GM04503 (cell line): Measurements from ENCODE around the gene SIGLEC9.
"Not testable (repeated sequence)": the region's sequence is repeated elsewhere in the genome, so short reads cannot be mapped to it uniquely, and the experiment has no call there.

Experiments
- DNase-seq: peaks from one replicate; pipeline ENCODE4 v3.0.0-alpha.2; 2012; ENCODE audit warnings: low read depth

Gene SIGLEC9

GRCh38 chr19:51123802-51124201, 904 bp upstream of the SIGLEC9 start:
- no peak for DNase-seq

GRCh38 chr19:51124216-51124615, 490 bp upstream of the SIGLEC9 start:
- DNase-seq = no peak

- DNase-seq = no peak
Observed at GRCh38 chr19:51125421-51126075, 842 bp downstream of the SIGLEC9 start.

GRCh38 chr19:51127032-51127431, 2.3 kb downstream of the SIGLEC9 start:
- DNase-seq = no peak

- no peak for DNase-seq
Observed at GRCh38 chr19:51127755-51128154, 3.0 kb downstream of the SIGLEC9 start.

GRCh38 chr19:51128227-51128626, 3.5 kb downstream of the SIGLEC9 start:
- DNase-seq = no peak

GRCh38 chr19:51129716-51130115, 5.0 kb downstream of the SIGLEC9 start:
- DNase-seq = no peak

GRCh38 chr19:51131780-51132680, 7.3 kb downstream of the SIGLEC9 start:
- DNase-seq = peak; percentile 3

- no peak for DNase-seq
Observed at GRCh38 chr19:51135004-51135403, 10.3 kb downstream of the SIGLEC9 start.

GRCh38 chr19:51135986-51136762, 11.5 kb downstream of the SIGLEC9 start:
- no peak for DNase-seq

GRCh38 chr19:51136851-51137551, 12.3 kb downstream of the SIGLEC9 start:
- no peak for DNase-seq

- DNase-seq = no peak
Observed at GRCh38 chr19:51137792-51138425, 13.2 kb downstream of the SIGLEC9 start.

GRCh38 chr19:51138549-51138979, 13.9 kb downstream of the SIGLEC9 start:
- no peak for DNase-seq

- DNase-seq = no peak
Observed at GRCh38 chr19:51139299-51140014, 14.8 kb downstream of the SIGLEC9 start.

- no peak for DNase-seq
Observed at GRCh38 chr19:51140441-51140840, 15.7 kb downstream of the SIGLEC9 start.

- DNase-seq = no peak
Observed at GRCh38 chr19:51141181-51141580, 16.5 kb downstream of the SIGLEC9 start.

- DNase-seq = no peak
Observed at GRCh38 chr19:51142119-51142518, 17.4 kb downstream of the SIGLEC9 start, which contains the start of gene SIGLEC7. SIGLEC7 (plus strand) TSS chr19:51142301; CDS start chr19:51142370, 69 bp downstream.

- not testable (repeated sequence) for DNase-seq
Observed at GRCh38 chr19:51142809-51143475, 18.2 kb downstream of the SIGLEC9 start.

- no peak for DNase-seq
Observed at GRCh38 chr19:51143486-51143885, 18.8 kb downstream of the SIGLEC9 start.

GRCh38 chr19:51144482-51145045, 19.9 kb downstream of the SIGLEC9 start:
- DNase-seq = no peak
